HG03060 (cell line): ENCODE results near the gene PLCB1.

Experiments
- ATAC-seq: cut with Tn5 transposase; IDR thresholded peaks from one replicate; pipeline ENCODE4 v1.9.1; 2021; ENCODE audit warnings: low read depth, moderate number of reproducible peaks; ENCODE audit not compliant: unreplicated experiment

PLCB1 gene

GRCh38 chr20:8208226-8208625 is 76.2 kb downstream of the PLCB1 start:
- no peak for ATAC-seq

GRCh38 chr20:8209061-8209460 is 77.0 kb downstream of the PLCB1 start:
- no peak for ATAC-seq

DNA sequence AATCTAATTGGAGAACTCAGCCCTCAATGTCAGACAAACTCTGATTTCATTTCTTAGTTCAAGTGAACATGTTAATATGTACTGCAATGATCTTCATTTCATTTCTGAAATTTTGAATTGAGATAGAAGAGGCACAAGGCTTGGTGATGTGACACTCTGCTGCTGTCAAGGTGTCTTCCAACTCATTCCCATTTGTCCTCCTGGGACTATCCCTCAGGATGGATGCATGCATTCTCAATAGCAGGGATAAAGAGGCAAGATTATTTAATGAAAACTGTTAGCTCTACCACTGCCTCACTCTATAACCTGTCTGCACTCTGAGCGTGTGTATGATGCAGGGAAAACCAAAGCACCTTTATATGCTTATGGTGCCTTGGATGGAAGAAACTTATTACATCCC is 78.7 kb downstream of the PLCB1 start:
- ATAC-seq: no peak

DNA sequence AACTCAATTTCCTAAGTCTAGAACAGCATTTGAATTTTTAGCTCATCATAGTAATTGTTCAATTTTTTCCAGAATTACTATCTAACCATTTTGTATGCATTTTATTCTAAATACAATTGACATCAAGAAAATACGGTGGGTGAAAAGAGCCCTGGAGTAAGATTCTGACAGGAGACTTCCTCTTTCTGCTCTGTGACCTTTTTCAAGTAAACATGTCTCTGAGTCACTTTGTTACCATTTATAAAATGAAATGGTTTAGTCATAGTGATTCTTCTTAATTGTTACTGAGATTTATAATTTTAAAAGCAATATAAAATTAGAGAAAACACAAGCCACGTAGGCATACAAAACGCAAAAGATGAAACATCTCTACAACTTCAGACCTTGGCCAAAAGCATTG is 80.2 kb downstream of the PLCB1 start:
- no peak for ATAC-seq

DNA sequence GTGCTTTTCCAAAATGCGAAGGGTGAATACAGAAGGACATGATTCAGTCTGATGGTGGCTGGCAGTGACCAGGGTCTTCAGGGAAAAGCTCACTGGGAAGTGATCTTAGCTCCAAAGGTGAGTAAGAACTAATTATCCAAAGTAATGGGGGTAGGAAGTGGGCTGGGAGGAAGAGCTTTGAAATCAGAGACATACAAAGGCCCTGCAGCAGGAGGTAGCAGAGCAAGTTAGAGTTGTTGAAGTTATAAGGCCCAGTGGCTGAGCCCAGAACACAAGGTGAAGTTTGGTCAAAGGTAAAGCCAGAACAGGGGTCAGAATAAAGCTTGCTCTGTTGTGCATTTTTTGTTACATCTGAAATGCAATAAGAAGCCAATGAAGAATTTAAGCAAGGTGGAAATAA is 81.2 kb downstream of the PLCB1 start:
- no peak for ATAC-seq

GRCh38 chr20:8213831-8214587 is 81.9 kb downstream of the PLCB1 start:
- peak; percentile 82 for ATAC-seq

- ATAC-seq: no peak
Observed at GRCh38 chr20:8215361-8215781, 83.3 kb downstream of the PLCB1 start.

DNA sequence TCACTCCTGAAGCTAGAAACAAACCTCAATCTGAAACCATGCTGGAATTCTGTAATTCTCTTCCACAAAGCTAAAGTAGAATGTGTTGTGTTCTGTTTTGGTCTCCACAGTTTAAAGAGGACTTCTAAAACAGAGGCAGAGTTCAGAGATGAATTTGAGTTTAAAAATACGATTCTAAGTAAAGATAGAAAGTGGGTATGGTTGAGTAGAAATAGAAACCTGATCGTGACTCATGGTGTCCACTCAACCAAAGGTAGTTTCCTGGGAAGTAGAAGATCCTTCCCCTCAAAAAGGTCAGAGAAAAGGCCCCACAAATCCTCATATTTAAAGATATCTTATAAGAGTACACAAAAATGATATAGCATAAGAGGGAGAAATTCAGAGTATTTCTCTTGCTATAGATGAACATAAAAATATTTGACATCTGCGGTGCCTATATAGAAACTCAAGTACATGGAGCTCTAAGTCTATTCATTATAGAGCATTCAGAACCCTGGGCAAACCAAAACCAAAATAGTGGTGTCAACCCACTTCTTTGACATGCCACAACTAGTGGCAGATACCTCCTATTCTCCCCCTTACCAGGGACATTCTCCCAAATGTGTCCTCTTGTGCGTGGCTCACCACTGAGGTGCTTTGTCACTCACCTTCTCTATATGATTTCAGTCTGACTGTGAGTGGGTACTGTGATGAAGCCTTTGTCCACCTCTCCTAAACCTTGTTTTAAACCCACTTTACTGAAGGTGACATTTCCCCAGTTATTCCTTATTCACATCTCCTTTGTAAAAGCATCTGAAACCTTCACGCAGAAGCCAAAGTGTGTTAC is 84.5 kb downstream of the PLCB1 start:
- no peak for ATAC-seq

GRCh38 chr20:8218861-8219260 is 86.8 kb downstream of the PLCB1 start:
- ATAC-seq: no peak

GRCh38 chr20:8219403-8219802 is 87.3 kb downstream of the PLCB1 start:
- no peak for ATAC-seq

DNA sequence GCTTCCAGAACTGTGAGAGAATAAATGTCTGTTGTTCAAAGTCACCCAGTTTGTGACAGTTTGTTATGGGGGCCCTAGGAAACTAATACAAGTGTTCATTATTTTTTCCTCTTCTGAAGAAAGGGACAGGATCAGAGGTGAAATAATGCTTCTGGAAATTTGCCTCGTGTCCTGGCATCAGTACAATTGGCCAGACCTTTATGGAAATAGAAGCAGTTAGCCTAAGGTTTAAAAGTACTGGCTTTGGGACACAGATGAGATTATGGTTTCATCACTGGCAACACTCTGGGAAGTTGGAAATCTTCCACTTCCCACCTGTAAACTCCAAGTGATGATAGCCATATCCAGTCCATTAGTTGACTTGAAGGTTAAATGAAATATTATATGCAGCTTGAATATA is 88.7 kb downstream of the PLCB1 start:
- ATAC-seq: no peak

GRCh38 chr20:8221887-8222419 is 89.9 kb downstream of the PLCB1 start:
- peak; percentile 52 for ATAC-seq

GRCh38 chr20:8223091-8223870 is 91.2 kb downstream of the PLCB1 start:
- ATAC-seq: no peak

DNA sequence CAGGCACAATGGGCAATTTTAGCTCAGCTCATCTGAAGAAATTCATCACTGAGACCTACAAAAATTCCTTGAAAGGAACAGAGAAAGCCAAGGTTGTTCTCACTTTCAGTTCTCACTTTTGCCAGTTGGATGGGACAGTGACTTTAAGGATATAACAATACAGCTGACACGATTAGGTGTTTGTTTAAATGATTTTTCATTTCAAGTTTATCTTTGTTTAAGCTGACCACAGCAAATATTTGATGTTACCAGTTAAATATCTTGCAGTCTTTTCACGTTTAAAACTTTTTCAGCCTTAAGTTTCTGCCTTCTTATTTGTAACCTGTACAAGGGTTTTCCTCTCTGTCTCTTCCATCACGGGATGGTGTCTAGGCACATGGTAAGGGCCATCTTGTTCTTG is 93.6 kb downstream of the PLCB1 start:
- ATAC-seq: no peak

- no peak for ATAC-seq
Observed at GRCh38 chr20:8226106-8226505, 94.0 kb downstream of the PLCB1 start.

GRCh38 chr20:8227293-8227692 is 95.2 kb downstream of the PLCB1 start:
- ATAC-seq: no peak

DNA sequence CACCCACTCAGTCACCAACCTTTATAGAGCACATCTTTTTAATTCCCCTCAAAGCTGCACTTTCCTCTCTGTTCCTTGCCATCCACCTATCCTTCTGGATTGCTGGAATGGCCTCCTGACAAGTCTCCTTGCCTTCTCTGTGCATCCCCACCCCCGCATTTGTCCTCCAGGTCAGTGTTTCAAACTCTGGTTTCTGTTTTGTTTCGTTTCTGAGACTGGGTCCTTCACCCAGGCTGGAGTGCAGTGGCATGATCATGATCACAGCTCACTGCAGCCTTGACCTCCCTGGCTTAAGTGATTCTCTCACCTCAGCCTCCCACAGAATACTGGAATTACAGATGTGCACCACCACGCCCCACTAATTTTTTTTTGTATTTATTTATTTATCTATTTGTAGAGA is 96.2 kb downstream of the PLCB1 start:
- ATAC-seq: no peak

DNA sequence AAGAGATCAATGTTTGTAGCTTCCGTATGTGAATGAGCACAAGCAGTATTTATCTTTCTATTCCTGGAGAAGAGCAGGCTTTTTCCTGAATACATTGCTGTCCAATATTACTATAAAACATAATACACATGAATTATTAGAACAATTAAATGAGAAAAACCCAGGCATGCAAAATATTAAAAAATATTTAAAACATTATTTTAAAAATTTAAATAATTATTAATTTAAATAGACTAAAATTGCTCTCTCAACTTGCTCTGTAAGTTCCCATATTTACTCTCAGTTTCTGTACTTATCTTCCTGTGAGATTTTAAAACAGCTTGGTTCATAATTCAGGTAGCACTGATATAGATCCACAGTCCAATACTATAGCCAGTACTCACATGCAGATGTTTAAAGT is 97.0 kb downstream of the PLCB1 start:
- no peak for ATAC-seq

DNA sequence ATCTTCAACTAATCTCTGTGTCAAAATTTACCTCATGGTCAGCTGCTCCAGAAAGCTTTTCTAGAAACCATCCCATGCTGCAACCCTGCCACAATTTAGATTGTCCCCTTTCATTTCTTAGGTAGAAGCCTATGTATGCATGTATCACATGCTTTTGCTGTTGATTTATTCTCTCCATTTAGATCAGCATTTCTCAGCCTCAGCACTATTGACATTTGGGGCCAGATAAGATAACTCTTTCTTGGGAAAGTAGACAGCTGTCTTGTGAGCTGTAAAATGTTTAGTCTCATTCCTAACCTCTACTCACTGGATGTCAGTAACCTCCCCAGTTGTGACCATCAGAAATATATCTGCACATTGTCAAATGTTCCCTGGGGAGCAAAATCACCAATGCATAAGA is 99.0 kb downstream of the PLCB1 start:
- no peak for ATAC-seq

GRCh38 chr20:8232332-8232731 is 100.3 kb downstream of the PLCB1 start:
- ATAC-seq: no peak

GRCh38 chr20:8234580-8234979 is 102.5 kb downstream of the PLCB1 start:
- ATAC-seq: no peak
